IMR-90 (cell line): Measurements from ENCODE around the gene COG1. TPM values are rescaled to one million over a fixed set of nuclear protein-coding genes. Genes with fewer than 3 reads are reported as not detected.
A peak's percentile ranks its signal among the peaks of the same experiment; 100 is the strongest.

Experiments used
- ATAC-seq: fragments of 200-7000 bp; cut with Tn5 transposase; 2 replicates; pipeline ENCODE4 v1.9.1; 2020; ENCODE audit warnings: low read depth, mild to moderate bottlenecking, moderate library complexity
- BruUV-seq: library from RNA; stranded (reverse); fragments of 400-500 nt; replicated peaks from 2 replicates; lab custom pipeline; 2021; lab: Mats Ljungman, UMichigan
- CTCF ChIA-PET: fragments of 300-600 bp; formaldehyde crosslinking; extraction: SDS; loops from one replicate; lab custom pipeline; 2021; ENCODE audit warnings: antibody characterized with exemption; lab: Yijun Ruan, JAX
- POLR2A ChIA-PET: fragments of 300-600 bp; sonication (Branson Sonifier 250); formaldehyde crosslinking; loops from one replicate; lab custom pipeline; 2022; ENCODE audit warnings: antibody characterized with exemption; ENCODE audit not compliant: unreplicated experiment; lab: Charles Lee
- DNase-seq: peaks from one replicate; pipeline ENCODE4 v3.0.0; 2013
- H2AFZ ChIP-seq: replicated peaks from 2 replicates; pipeline ENCODE3; 2013; ENCODE audit warnings: low read length, mild to moderate bottlenecking; ENCODE audit not compliant: poor library complexity
- H2AK5ac ChIP-seq: 2 replicates; pipeline ENCODE4 v1.6.1; 2013; ENCODE audit warnings: low read depth, low read length, inconsistent platforms
- H2AK9ac ChIP-seq: replicated peaks from 2 replicates; pipeline ENCODE3; 2013; ENCODE audit warnings: mild to moderate bottlenecking, low read depth, low read length, moderate library complexity; ENCODE audit not compliant: poor library complexity
- H2BK120ac ChIP-seq: 2 replicates; pipeline ENCODE4 v1.6.1; 2013; ENCODE audit warnings: low read depth, low read length, inconsistent platforms
- H2BK15ac ChIP-seq: 3 replicates; pipeline ENCODE4 v1.6.1; 2013; ENCODE audit warnings: low read depth, low read length, inconsistent platforms
- H2BK20ac ChIP-seq: 2 replicates; pipeline ENCODE4 v1.6.1; 2013; ENCODE audit warnings: low read depth, mild to moderate bottlenecking, inconsistent platforms, low read length, moderate library complexity
- H2BK5ac ChIP-seq: 2 replicates; pipeline ENCODE4 v1.6.1; 2013; ENCODE audit warnings: mild to moderate bottlenecking, low read depth, low read length, inconsistent platforms; ENCODE audit not compliant: poor library complexity, severe bottlenecking
- H3K14ac ChIP-seq: replicated peaks from 2 replicates; pipeline ENCODE4 v1.6.1; 2013; ENCODE audit warnings: low read depth, low read length, inconsistent platforms
- H3K18ac ChIP-seq: 2 replicates; pipeline ENCODE4 v1.6.1; 2013; ENCODE audit warnings: low read depth, low read length, control low read depth
- H3K23ac ChIP-seq: 2 replicates; pipeline ENCODE4 v1.6.1; 2013; ENCODE audit warnings: low read depth, low read length, inconsistent platforms
- H3K27ac ChIP-seq: 2 replicates; pipeline ENCODE4 v1.5.1; 2013; ENCODE audit warnings: mild to moderate bottlenecking, control low read depth, low read length; ENCODE audit not compliant: insufficient read depth
- H3K27me3 ChIP-seq: 2 replicates; pipeline ENCODE4 v1.6.1; 2013; ENCODE audit warnings: low read length; ENCODE audit not compliant: control insufficient read depth, insufficient read depth
- H3K36me3 ChIP-seq: 2 replicates; pipeline ENCODE4 v1.6.1; 2013; ENCODE audit warnings: low read length, mixed read lengths; ENCODE audit not compliant: control insufficient read depth, insufficient read depth
- H3K4ac ChIP-seq: 2 replicates; pipeline ENCODE4 v1.6.1; 2013; ENCODE audit warnings: low read depth, low read length, inconsistent platforms
- H3K4me1 ChIP-seq: 2 replicates; pipeline ENCODE4 v1.6.1; 2013; ENCODE audit warnings: low read length, mixed read lengths; ENCODE audit not compliant: control insufficient read depth, insufficient read depth
- H3K4me2 ChIP-seq: 2 replicates; pipeline ENCODE4 v1.6.1; 2013; ENCODE audit warnings: low read depth, mild to moderate bottlenecking, control low read depth, low read length, moderate library complexity
- H3K4me3 ChIP-seq: 2 replicates; pipeline ENCODE4 v1.5.1; 2013; ENCODE audit warnings: low read depth, mild to moderate bottlenecking, control low read depth, low read length, moderate library complexity; ENCODE audit not compliant: insufficient read depth
- H3K56ac ChIP-seq: 2 replicates; pipeline ENCODE4 v1.6.1; 2013; ENCODE audit warnings: low read length, inconsistent platforms; ENCODE audit not compliant: insufficient read depth; ENCODE audit errors: extremely low read depth
- H3K79me1 ChIP-seq, 2 experiments: 2 replicates each; pipeline ENCODE4 v1.6.1; 2013; ENCODE audit warnings: low read length in 2 of 2, inconsistent platforms in 1 of 2, low read depth in 1 of 2
- H3K9ac ChIP-seq: 2 replicates; pipeline ENCODE4 v1.6.1; 2013; ENCODE audit warnings: low read depth, low read length, control low read depth
- H3K9me1 ChIP-seq: 2 replicates; pipeline ENCODE4 v1.6.1; 2013; ENCODE audit warnings: low read length, inconsistent platforms; ENCODE audit not compliant: insufficient read depth
- H3K9me3 ChIP-seq: 2 replicates; pipeline ENCODE4 v1.6.1; 2013; ENCODE audit warnings: low read length; ENCODE audit not compliant: control insufficient read depth, insufficient read depth
- H4K20me1 ChIP-seq: 2 replicates; pipeline ENCODE4 v1.6.1; 2013; ENCODE audit warnings: low read length, inconsistent platforms; ENCODE audit not compliant: insufficient read depth
- H4K5ac ChIP-seq: 2 replicates; pipeline ENCODE4 v1.6.1; 2013; ENCODE audit warnings: mild to moderate bottlenecking, low read depth, low read length, control low read depth
- H4K8ac ChIP-seq, 2 experiments: 2 replicates each; pipeline ENCODE4 v1.6.1; 2013; ENCODE audit warnings: low read depth in 2 of 2, low read length in 2 of 2, control low read depth in 1 of 2, inconsistent platforms in 1 of 2
- H4K91ac ChIP-seq: 2 replicates; pipeline ENCODE4 v1.6.1; 2013; ENCODE audit warnings: low read depth, low read length, inconsistent platforms; ENCODE audit not compliant: insufficient read depth
- CEBPB ChIP-seq: IDR thresholded peaks from 2 replicates; pipeline ENCODE4 v1.6.1; 2012; ENCODE audit warnings: low read depth, low read length, improper control_type of control experiment
- MAFK ChIP-seq: IDR thresholded peaks from 2 replicates; pipeline ENCODE4 v1.6.1; 2012; ENCODE audit warnings: low read depth, low read length, improper control_type of control experiment
- MAZ ChIP-seq: IDR thresholded peaks from 2 replicates; pipeline ENCODE4 v1.6.1; 2012; ENCODE audit warnings: low read depth, mild to moderate bottlenecking, low read length, improper control_type of control experiment, moderate library complexity, borderline replicate concordance
- NFE2L2 ChIP-seq: fragments of 150-350 bp; IDR thresholded peaks from 2 replicates; pipeline ENCODE4 v1.6.1; 2016; ENCODE audit warnings: low read depth, mild to moderate bottlenecking, low read length
- POLR2A ChIP-seq: IDR thresholded peaks from 2 replicates; pipeline ENCODE4 v1.6.1; 2012; ENCODE audit warnings: mild to moderate bottlenecking, low read depth, low read length
- RAD21 ChIP-seq: IDR thresholded peaks from 2 replicates; pipeline ENCODE4 v1.6.1; 2012; ENCODE audit warnings: low read length, improper control_type of control experiment
- SMC3 ChIP-seq: fragments of 150-350 bp; IDR thresholded peaks from 2 replicates; pipeline ENCODE4 v1.6.1; 2016; ENCODE audit warnings: low read depth, mild to moderate bottlenecking, antibody characterized with exemption, low read length, moderate library complexity
- WGBS, 2 experiments: methylation state at CpG; one replicate each; pipeline versions ENCODE4 v1.1.5 to v1.1.7; 2013; ENCODE audit warnings: missing lambda C conversion rate in 2 of 2; ENCODE audit not compliant: insufficient read length in 1 of 2; ENCODE audit errors: extremely low coverage in 2 of 2; 5-methylcytosine and 5-hydroxymethylcytosine counted together
- dilution Hi-C: fragments of 300-500 bp; cut with HindIII; formaldehyde crosslinking; loops from one replicate; pipeline ENCODE4 v1.14.3; 2018; ENCODE audit warnings: low sequenced_read_pairs; ENCODE audit not compliant: unreplicated experiment
- in situ Hi-C: fragments of 300-500 bp; cut with MboI; formaldehyde crosslinking; loops from 3 replicates; pipeline ENCODE4 v1.14.3; 2019; ENCODE audit warnings: low sequenced_read_pairs, inconsistent platforms, mixed read lengths
- intact Hi-C: fragments of 100-400 bp; cut with micrococcal nuclease; formaldehyde crosslinking; loops from 2 replicates; pipeline ENCODE4 v1.10.0; 2022
- polyA plus RNA-seq, 3 experiments: library from polyadenylated mRNA; depleted of rRNA; stranded (reverse); fragments of >200 nt; gene quantifications; 2 replicates each; pipeline ENCODE4 v1.2.3, GENCODE V29; 2012; ENCODE audit warnings: low replicate concordance in 1 of 3
- total RNA-seq: library from RNA; depleted of rRNA; stranded (reverse); fragments of >200 nt; gene quantifications from 2 replicates; pipeline ENCODE4 v1.2.3, GENCODE V29; 2012
- TF ChIP-seq, protein P1 (sequence below): conservative IDR thresholded peaks from 2 replicates; pipeline ENCODE4 v1.5.1; 2012; ENCODE audit warnings: mild to moderate bottlenecking, low read depth, low read length, improper control_type of control experiment

The COG1 gene
- total and polyA plus RNA-seq, 2 of the 4 experiments (the other 2 are of a cell fraction): 18.3 to 35.1 TPM

DNA sequence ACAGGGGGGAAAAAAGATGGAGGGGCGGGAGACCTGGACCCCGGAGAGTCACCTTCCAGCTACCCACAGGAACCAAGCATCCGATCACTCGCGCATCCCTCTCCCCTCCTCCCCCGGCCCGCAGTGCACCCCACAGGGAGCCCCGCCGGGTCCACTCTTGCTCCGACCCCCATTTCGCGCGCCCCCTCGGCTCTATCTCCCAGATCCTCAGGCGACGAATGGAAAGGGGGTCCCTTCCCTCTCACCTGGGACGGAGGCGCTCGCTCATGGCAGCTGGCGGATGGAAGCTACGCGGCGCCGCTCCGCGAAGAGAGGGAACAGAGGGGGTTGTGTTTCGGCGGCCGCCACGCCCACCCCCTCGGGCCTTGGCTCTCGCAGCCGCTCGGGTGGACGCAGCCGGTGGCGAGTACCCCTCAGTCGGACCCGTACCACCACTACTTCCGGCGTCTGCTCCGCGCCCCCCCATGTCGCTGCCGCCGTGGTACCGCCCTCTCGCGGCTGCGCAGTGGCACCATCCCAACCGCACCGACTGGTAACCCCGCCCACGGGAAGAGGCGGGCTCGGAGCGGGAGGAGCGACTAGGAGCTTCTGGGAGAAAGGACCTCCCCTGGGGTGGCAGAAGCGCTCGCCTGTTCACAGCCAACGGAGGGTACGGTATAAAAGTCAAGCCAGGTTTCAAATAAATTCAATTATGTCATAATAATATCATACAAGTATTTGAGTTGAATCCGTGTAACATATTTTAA lies 39.2 kb downstream of the COG1 start:
- peak overlapping the region; percentile 93 for H3K9ac ChIP-seq
- H2BK15ac ChIP-seq: peak overlapping the region; percentile 81; the same call in 1 of the 3 replicates

More for the DNA sequence above, 39.2 kb downstream of the COG1 start:
- ChIA-PET CTCF (interaction anchor here (1.0 to 1.3 kb wide), 3 partner anchors 79 to 671 kb away, joined by 3 read pairs; no protein-coding TSS in a partner anchor), POLR2A (interaction anchor here (0.6 kb wide), 1 partner anchor 37 kb away, joined by 4 read pairs; no protein-coding TSS in a partner anchor)
- Histone ChIP-seq H3K4me2 (peak overlapping the region; percentile 78), H3K4me3 (peak overlapping the region; percentile 82), H3K56ac (peak overlapping the region; percentile 94), H2BK20ac (no peak overlapping the region), H4K20me1 (peaks cover 11% of the 10 kb centered on the region; the same call in 1 of the 2 replicates), H3K18ac (no peak overlapping the region), H3K4me1 (peaks cover 12% of the 10 kb centered on the region), H2AK5ac (peak overlapping the region; percentile 63), H2BK5ac (peak overlapping the region; percentile 72), H3K14ac (peak overlapping the region; percentile 82), H3K23ac (peak overlapping the region; percentile 58), H4K8ac (peak overlapping the region; percentile 94), H3K36me3 (peaks cover 6% of the 10 kb centered on the region), H3K27ac (peak overlapping the region; percentile 77), H3K27me3 (no peaks in the 10 kb centered on the region), H3K9me3 (no peaks in the 10 kb centered on the region), H3K4ac (peak overlapping the region; percentile 69), H2BK120ac (0 out of 2 replicates have a peak overlapping the region, but pooled peaks have one; percentile 42), H2AK9ac (peak overlapping the region; percentile 94), H4K91ac (peak overlapping the region; percentile 82), H4K5ac (no peak overlapping the region), H3K79me1 (peaks cover 38 to 62% of the 10 kb centered on the region in 2 experiments; a peak in 3 of 4 replicates), H3K9me1 (peaks cover 10% of the 10 kb centered on the region), H2AFZ (peak overlapping the region; percentile 97)
- BruUV-seq: no TSS peak
- ATAC-seq (peak; percentile 92), DNase-seq (peak; percentile 92)
- dilution Hi-C loops: no loop called here
- WGBS, 2 experiments: 0% methylated on average over 11 of the region's 63 CpGs; no CpG with 5 or more reads in 1 of the 2 experiments
- in situ Hi-C loops: no loop called here
- intact Hi-C loops: loop anchor here (2.0 to 5.0 kb wide), 3 partner anchors 39 to 670 kb away; partner anchors contain the start of gene COG1
- TF ChIP-seq RAD21 (peak; percentile 17; the same call in 1 of the 2 replicates), SMC3 (0 out of 2 replicates have a peak, but pooled peaks have one; percentile 16), MAFK (no peak), NFE2L2 (no peak), CEBPB (no peak), MAZ (peak; percentile 77; the same call in 1 of the 2 replicates), POLR2A (0 out of 2 replicates have a peak, but pooled peaks have one; percentile 20)
- TF ChIP-seq, protein P1, sequence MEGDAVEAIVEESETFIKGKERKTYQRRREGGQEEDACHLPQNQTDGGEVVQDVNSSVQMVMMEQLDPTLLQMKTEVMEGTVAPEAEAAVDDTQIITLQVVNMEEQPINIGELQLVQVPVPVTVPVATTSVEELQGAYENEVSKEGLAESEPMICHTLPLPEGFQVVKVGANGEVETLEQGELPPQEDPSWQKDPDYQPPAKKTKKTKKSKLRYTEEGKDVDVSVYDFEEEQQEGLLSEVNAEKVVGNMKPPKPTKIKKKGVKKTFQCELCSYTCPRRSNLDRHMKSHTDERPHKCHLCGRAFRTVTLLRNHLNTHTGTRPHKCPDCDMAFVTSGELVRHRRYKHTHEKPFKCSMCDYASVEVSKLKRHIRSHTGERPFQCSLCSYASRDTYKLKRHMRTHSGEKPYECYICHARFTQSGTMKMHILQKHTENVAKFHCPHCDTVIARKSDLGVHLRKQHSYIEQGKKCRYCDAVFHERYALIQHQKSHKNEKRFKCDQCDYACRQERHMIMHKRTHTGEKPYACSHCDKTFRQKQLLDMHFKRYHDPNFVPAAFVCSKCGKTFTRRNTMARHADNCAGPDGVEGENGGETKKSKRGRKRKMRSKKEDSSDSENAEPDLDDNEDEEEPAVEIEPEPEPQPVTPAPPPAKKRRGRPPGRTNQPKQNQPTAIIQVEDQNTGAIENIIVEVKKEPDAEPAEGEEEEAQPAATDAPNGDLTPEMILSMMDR: 0 out of 2 replicates have a peak, but pooled peaks have one; percentile 11
